Sciatic nerve (tissue), 2 donors: ENCODE measurements around the gene MRPL34. TPM values are rescaled to one million over a fixed set of nuclear protein-coding genes. Genes with fewer than 3 reads are reported as not detected.

Experiments used
- ATAC-seq: fragments of 200-7000 bp; cut with Tn5 transposase; one replicate; pipeline ENCODE4 v1.9.1; 2020; ENCODE audit warnings: mild to moderate bottlenecking, moderate library complexity
- DNase-seq: peaks from one replicate; pipeline ENCODE4 v3.0.0-alpha.2; 2020; ENCODE audit warnings: low spot score
- intact Hi-C: fragments of 100-400 bp; cut with DNase I; formaldehyde crosslinking; loops from one replicate; pipeline ENCODE4 v1.14.2; 2022
- total RNA-seq: library from RNA; stranded (reverse); fragmentation: NEBNext Ultra II Directional; extraction: Animal tissue kit (Norgen Biotek cat#: 25700); gene quantifications from one replicate; pipeline ENCODE4 v1.2.1, GENCODE V29; 2021
- donor health status: DM: no; HTN: no; CAD: no.
- donor health status: DM: no; HTN: no; CAD: no.

Gene MRPL34
- total RNA-seq, 1 donor from 2014 or later, result 55.0 TPM

DNA sequence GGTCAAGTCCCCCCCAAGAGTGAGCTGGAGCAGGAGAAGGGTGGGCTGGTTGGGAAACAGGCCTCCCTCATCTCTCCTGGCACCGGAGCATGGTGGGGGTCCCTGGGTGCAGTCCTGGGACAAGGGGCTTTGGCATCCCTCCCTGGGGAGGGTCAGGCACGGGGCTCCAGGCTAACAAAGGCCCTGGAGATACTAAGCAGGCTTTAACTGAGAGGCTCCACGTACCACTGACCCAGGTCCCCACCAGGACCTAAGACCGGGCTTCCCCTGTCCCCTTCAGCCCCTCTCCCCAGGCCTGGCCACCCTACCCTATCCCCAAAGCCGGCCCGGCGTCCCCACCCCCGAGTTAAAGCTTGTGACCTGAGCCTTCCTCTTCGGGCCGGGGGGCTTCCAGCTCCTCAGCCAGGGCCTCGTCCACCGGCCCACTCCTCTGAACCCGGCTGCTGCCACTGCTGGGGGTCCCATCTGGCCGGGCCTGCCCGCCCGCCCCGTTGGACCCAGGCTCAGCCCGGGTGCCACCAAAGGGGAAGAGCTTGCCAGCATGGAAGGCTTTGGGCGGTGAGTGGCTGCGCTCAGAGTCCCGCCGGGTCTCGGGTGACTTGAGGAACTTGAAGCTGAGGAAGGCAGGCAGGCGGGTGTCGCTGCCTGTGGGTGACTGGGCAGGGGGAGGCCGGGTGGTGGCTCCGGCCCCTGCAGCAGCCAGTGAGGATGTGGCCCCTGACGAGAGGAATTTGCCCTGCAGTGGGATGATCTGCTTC lies 18.9 kb downstream of the MRPL34 start:
- ATAC-seq (no peak), DNase-seq (no peak)
- intact Hi-C loops, result no loop called here

DNA sequence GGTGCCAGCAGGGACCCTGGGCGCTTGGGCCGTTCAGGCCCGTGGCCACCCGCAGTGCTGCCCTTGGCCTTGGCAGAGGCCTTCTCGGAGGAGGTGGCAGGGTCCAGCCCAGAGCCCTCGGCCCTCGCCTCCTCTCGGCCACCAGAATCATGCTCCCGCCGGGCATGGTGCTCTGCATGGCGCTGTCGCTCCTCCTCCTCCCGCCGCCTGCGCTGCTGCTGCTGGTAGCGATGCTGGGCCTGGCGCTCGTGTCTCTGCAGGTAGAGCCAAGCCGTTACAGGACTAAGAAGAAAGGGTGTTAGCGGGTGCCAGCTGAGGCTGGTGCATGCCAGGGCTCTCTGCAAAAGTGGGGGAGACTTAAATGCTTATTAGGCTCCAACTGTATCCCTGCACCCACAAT lies 19.5 kb downstream of the MRPL34 start:
- DNase-seq (no peak), ATAC-seq (no peak)
- intact Hi-C loops, result no loop called here

DNA sequence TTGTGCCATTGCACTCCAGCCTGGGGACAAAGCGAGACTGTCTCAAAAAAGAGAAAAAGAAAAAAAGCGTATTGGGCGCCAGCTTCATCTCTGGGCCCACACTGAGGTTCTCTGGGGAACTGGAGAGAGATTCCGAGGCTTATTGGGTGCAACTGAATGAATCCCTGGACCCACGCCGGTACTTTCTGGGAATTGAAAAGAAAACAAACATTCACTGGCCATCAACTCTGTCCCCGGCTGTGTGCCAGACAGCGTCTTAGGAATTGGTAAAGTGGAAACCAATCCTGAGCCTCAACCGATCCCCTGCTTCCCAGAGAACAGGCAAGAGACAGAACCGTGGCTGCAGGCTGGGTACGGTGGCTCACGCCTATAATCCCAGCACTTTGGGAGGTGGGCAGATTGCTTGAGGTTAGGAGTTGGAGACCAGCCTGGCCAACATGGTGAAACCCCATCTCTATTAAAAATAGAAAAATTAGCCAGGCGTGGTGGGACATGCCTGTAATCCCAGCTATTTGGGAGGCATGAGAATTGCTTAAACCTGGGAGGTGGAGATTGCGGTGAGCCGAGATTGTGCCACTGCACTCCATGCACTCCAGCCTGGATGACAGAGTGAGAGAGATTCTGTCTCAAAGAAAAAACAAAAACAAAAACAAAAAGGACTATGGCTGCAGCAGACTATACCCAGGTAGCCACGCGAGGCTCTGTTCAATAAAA lies 20.4 kb downstream of the MRPL34 start:
- intact Hi-C loops, result no loop called here
- DNase-seq (peak; percentile 79), ATAC-seq (peak; percentile 53)

DNA sequence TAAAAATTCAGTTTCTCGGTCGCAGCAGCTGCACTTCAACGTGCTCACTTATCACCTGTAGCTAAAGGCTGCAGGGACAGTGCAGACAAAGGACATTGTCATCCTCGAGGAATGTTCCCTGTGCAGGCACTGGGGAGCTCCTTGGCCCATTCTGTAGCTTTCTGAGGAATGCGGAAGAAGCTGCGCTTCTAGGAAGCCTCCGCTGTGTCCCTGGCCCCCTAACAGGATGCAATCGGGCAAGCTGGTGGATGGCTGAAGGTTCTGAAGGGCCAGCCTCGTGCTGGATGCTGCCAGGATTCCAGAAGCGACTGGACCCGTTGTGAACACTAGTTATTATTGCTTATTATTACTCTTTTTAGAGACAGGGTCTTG lies 20.9 kb downstream of the MRPL34 start:
- intact Hi-C loops, result no loop called here
- ATAC-seq, result peak; percentile 24
- no peak for DNase-seq

DNA sequence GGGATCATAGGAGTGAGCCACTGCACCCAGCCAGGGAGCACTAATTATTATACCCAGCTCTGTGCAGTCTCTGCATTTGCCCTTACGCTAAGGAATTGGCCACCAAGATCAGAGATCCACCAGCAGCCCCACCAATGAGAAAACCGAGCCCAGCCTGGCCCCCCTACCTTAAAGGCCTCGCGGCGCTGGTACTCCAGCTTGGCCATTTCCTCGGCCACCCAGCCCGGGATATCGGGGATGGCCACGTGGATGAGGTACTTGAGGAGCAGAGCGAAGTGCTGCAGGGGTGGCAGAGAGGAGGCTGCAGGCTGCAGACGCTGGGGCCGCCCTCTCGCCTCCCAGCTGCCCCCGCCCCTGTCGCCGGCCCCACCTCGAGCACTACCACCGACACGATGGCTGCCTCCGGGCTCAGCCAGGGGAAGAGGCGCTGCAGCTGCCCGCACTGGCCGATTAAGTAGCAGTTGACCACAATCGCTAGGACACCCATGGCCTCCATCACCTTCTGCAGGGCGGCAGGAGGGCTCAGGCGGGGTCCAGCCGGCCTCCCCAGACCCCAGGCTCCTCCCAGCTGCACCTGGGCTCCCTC lies 21.5 kb downstream of the MRPL34 start:
- ATAC-seq, result no peak
- intact Hi-C loops, result no loop called here
- DNase-seq, result peak; percentile 57

DNA sequence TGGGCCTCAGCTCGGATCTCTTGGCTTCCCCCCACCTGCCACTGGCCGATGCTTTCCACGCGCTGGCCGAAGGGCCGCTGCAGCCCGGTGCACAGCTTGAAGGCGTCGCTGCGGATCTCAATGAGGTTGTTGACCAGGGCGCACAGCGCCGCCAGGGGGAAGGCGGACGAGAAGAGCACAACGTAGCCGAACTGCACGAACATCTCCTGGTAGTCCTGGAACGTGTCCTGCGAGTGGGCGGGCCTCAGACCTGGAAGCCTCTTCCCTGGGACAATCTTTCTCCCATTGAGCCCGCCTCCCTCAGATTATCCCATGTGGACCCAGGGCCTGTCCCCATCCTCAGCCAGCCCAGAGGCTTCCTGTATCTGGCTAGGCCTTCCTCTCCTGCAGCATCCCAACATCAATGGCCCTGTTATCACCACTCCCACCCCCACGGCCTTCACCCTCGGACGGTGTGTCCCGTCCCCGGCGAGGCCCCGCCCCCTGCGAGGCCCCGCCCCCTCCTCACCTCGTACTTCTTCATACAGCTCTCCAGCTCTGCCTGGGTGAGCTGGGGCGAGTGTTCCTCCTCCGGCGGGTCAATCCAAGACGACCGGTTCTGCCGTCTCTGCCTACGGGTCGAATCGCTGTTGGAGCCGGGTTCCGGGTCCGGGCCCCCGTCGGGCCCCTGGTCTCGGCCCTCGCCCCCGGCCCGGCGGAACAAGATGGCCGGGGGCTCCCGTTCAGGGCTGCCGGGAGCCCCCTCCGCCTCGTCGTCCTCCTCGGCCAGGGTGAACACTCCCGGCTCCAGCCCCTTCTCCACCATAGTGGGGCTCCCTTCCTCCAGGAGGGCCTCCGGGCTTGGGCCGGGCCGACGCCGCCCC lies 22.2 kb downstream of the MRPL34 start:
- DNase-seq (peak; percentile 61), ATAC-seq (peak; percentile 3)
- intact Hi-C loops, result no loop called here

DNA sequence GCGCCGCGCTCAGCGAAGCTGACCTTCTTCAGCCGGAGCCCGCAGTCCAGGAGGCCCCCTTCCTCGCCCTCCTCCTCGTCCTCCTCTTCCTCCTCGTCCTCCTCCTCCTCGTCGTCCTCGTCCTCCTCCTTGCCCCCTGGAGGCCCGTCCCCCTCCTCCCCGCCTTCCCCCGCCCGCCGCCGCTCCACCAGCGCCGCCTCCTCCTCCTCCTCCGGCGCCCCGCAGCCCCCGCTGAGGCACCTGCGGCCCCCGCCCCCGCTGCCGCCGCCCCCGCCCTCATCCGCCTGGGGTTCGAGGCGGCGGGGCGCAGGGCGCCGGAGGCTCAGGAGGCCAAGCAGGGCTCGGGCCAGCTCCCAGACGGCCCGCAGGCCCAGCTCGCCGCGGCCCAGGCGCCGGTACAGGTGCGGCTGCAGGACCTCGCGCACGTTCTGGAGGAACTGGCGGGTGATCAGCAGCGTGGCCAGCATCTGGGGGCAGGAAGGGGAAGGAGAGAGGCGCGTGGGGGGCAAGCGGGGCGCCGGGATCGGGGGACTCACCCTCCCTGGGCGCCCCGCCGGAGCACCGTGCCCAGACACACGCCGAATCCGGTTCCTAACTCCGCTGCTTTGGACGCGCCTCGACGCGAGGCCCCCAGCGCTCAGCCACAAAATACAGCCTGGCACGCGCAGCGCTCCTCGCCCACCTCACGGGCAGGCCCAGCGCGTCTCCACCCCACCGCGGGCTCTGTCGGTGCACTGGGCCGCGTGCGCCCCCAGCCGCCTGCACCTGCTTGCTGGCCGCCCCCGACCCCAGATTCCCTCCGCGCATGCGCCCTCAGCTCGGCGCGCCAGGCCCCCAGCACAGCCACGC lies 23.1 kb downstream of the MRPL34 start:
- intact Hi-C loops, result no loop called here
- DNase-seq (peak; percentile 56), ATAC-seq (no peak)

DNA sequence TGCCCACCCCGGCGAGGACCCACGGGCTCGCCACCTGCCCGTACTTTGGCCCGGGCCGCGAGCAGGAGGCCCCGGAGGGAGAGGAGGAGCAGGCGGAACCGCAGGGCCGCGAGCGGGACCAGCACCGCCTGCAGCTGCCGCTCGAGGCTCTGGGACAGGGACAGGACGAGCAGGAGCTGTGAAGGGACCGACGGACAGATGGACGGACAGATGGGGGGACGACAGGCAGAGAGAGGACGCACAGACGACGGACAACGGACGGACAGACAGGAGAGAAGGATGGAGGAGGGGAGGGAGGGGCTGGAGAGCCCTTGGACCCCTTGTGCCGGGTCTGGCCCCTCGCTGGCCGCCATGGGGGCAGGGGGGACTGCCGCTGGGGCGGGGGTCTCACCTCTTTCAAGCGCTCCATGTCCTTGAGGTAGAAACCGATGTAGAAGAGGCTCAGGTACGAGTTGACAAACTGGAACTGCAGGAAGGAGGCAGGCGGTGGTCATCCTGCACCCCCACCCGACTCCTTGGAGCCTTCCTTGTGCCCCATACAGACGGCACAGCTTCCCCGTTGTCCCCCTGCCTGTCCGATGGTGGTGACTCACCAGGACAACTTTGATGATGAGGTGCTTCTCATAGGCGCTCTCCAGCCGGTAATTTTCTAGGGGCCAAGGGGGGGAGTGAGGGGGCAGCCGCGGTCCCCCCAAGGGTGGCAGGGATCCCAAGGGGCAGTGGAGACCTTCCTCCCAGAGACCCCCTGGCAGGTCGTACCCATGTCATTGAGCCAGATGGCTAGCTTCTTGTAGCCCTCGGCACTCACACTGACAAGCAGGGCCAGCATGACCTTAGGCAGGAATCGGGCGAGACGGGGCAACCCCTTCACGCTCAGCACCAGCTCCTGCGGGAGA lies 23.9 kb downstream of the MRPL34 start:
- DNase-seq, result peak; percentile 58
- ATAC-seq, result no peak
- intact Hi-C loops, result no loop called here

DNA sequence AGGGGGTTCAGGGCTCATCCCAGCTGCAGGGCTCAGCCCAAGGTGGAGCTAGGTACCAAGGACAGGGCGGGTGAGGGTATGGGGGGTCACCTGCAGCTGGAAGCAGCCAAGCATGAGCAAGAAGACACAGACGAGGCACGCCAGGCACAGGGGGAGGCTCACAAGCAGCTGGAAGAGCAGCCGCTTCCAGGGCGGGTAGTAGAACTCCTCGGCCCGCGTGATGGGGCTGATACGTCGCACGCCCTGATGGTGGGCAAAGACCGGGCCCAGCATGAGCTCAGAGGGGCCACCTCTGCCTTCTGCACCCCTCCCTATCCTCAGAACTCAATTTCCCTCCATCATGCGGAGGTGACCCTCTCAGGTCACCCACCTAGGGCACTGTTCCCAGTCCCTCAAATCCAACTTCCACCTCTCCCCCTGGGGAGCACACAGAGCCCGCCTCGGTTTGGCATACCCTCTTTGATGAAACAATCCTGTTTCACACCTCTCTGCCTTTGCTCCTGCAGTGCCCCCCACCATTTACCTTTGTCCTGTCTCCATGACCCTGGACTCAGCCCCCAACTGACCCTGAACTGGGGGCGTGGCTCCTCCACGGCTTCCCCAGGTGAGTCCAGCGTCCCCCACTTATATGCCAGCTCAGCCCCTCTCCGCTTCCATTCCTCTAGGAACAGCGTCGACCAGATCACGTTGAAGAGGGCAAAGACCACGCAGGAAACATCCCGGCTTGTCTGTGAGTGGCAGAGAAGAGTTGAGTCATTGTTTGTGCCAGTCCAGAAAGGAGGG lies 24.8 kb downstream of the MRPL34 start:
- ATAC-seq, result no peak
- intact Hi-C loops, result no loop called here

DNA sequence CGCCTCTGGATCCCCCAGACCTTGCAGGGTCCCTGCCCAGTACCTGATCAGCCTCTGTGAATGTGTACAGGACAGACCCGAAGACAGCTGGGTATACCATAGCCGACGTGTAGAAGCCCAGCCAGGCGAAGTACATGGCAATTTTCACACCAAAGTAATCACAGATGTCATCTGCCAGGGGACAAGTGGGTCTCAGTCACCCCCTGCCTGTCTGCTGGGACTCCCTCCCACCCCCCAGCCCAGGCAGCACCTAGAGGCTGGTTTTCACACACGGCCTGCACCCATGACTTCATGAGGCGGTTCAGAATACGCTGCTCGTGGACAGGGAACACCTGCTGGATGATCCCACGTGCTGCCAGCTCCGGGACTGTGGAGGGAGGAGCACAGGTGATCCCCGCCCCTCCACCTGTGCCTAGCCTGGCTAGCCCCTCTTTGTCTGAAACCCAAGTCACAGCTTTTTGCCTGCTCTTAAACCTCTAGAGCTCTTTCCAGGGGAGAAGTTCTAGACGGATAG lies 25.4 kb downstream of the MRPL34 start:
- DNase-seq, result peak; percentile 57
- intact Hi-C loops, result no loop called here
- ATAC-seq, result no peak

More for the DNA sequence above, 24.8 kb downstream of the MRPL34 start:
- no peak for DNase-seq

DNA sequence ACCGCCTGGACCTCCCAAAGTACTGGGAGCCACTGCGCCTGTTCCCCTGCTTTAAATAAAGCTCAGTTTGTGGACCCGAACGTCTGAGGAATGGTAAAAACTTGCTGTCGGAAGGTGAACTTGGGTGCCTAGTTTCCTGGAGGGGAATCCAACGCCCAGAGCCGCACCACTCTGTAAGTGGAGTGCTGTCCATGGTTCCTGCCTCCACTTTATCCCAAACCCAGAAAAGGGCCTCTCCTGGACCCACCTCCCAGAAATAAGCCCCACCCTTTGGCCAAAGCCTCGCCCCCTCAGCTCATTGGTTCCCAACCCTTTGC lies 26.6 kb downstream of the MRPL34 start:
- intact Hi-C loops, result no loop called here
- ATAC-seq (no peak), DNase-seq (no peak)

DNA sequence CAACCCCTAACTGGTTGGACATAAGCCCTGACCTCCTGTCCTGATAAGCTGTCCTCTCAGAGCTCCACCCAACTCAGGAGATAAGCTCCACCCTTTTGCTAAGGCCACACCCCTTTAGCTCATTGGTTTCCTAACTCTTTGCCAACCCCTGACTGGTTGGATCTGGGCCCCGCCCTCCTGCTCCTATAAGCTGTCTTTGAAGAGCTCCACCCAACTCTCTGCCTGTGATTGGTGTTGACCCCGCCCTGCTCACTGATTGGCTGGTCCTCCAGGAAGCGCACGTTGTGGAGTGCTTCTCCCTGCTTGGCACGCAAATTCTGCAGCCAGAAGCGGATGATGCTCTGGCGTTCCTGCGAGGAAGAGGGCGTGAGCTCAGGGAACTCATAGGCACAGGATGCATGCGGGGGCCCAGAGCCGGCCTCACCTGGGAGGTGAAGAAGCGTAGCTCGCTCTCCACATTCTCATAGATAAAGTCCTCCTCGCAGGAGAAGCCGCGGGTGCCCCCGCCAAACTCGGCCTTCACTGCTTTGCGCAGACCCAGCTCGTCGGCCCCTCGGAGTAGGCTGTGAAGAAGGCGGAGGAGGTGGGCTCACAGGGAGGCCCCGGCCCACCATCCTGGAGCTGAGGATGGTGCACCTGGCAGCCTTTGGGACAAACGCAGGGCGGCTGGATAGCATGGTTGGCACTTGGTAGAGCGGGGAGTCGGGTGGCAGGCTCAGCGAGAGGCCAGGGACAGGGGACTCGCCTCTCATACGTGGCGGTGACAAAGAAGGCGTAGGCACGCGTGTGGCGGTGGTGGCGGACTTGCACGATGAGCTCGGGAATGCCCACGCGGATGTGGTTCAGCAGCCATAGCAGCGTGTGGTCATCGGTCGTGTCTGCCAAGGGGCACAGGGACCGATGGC lies 27.3 kb downstream of the MRPL34 start:
- DNase-seq, result no peak
- intact Hi-C loops, result no loop called here

DNA sequence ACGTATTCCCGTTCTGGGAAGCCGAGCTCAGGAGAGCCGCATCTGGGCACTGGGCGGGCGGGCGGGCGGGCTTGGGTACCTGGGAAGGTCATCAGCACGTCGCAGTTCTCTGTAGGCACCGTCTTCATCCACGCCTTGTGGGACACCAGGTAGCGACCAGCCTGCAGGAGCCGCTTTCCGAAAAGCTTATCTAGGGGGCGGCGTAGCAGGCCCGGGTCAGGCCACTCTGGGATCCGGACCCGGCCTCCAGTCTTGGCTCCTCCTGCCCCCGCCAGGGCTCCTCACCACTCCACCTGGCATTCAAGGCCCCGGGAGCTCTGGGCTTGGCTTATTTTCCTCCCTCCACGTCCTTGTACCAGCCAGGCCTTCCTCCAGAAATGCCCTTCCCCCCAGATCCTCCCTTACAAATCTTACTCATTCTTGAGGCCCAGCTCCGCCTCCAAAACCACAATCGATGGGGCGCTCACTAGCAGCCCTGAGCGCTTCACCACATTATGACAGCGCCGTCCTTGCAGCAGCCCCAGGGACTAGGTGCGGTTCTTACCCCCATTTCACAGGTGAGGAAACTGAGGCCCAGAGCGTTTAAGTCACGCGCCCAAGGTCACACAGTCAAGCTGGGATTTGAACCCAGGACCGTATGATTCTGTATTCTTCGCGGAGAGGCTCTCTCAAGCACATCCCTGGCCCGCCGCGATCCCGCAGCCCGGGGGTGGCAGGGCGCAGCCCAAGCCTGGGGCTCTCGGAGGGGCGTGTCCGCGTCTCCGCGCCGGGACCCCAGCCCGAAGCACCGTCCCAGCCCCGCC lies 28.1 kb downstream of the MRPL34 start:
- ATAC-seq (no peak), DNase-seq (no peak)
- intact Hi-C loops, result no loop called here

More for the DNA sequence above, 27.3 kb downstream of the MRPL34 start:
- ATAC-seq, result no peak

DNA sequence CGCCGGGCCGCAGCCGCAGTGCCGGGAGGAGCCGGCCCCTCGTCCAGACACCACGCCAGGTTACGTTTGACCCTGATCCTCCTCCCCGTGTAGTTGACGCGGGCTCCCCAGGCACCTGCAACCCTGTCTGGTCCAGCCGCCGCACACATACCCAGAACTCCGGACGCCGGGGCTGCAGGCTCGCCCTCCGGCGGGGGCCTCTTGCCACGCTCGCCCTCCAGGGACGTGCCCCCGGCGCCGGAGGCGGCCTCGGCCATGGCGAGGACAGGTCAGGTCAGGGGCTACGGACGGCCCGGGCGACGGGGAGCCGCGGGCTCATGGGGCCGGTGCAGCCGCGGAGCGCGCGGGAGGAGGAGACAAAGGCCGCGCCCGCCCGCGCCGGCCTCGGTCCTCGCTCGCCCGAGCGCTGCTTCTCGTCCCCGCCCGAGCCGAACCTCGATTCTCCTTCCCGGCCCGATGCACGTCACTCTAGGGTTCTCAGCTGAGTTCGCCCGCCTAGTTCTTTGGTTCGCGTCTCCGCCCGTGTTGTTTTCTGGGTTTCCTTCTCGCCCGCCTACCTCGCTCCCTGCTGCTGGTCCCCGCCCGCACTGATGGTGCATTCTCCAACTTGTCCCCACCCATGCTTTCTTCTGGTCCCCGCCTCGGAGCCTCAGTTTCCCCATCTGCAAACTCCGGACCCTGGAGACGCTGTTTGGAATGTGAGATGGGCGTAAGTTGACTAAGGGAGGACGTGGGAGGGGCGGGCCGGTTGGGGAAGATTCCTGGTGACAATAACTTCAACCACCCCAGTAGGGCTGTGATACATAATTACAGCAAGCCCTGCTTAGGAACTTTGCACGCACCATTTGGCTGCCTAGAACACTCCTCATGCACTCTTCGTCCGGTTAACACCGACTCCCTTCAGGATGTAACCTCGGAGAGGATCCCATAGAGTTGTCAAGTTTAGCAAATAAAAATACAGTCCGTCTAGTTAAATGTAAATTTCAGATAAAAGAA lies 29.0 kb downstream of the MRPL34 start, which contains the start of gene ANO8:
TSS of gene ANO8 (minus strand) at position 442 of the 996 bp plus-strand sequence. CDS start at position 257, 185 bp downstream.
- DNase-seq, result peak; percentile 96
- peak; percentile 84 for ATAC-seq
- intact Hi-C loops, result no loop called here
